HepG2 (cell line): ENCODE measurements around the gene MIS18A. TPM values are rescaled to one million over a fixed set of nuclear protein-coding genes. Genes with fewer than 3 reads are reported as not detected.

Source experiments
- ATAC-seq: fragments of 200-7000 bp; cut with Tn5 transposase; 3 replicates; pipeline ENCODE4 v1.9.1; 2020; ENCODE audit warnings: mild to moderate bottlenecking, moderate library complexity
- BruUV-seq: library from RNA; stranded (reverse); fragments of 400-500 nt; replicated peaks from 2 replicates; lab custom pipeline; 2021; lab: Mats Ljungman, UMichigan
- CTCF ChIA-PET: fragments of 300-600 bp; formaldehyde crosslinking; extraction: SDS; loops from one replicate; lab custom pipeline; 2021; ENCODE audit warnings: low total read pairs, inconsistent platforms, low intra/inter-chr PET ratio; lab: Yijun Ruan, JAX
- POLR2A ChIA-PET: fragments of 350-600 bp; sonication (Branson Sonifier 250); formaldehyde crosslinking; loops from one replicate; lab custom pipeline; 2020; ENCODE audit warnings: antibody characterized with exemption, inconsistent platforms; lab: Yijun Ruan, JAX
- DNase-seq: peaks from one replicate; pipeline ENCODE4 v3.0.0-alpha.2; 2015; ENCODE audit warnings: low spot score
- FAIRE-seq: peaks from 3 replicates; lab custom pipeline; 2011; peaks lifted over from hg19 to GRCh38; lab: Jason Lieb, UNC
- H2AFZ ChIP-seq: one replicate; pipeline ENCODE4 v1.6.1; 2011; ENCODE audit warnings: low read length, inconsistent platforms
- H3K27ac ChIP-seq: fragments of 300-600 bp; 3 replicates; pipeline ENCODE4 v1.8.0; 2011; ENCODE audit warnings: mixed run types, mild to moderate bottlenecking, mixed read lengths, low read length, inconsistent platforms; ENCODE audit not compliant: insufficient read depth; ENCODE audit errors: extremely low read length
- H3K27me3 ChIP-seq, 2 experiments: fragments of 200-600 bp in 1 of 2; 2 replicates in 1 of 2; 3 replicates in 1 of 2; pipeline versions ENCODE4 v1.6.0 to v1.8.0; 2011; ENCODE audit warnings: low read length in 2 of 2, mild to moderate bottlenecking in 2 of 2, moderate library complexity in 2 of 2, inconsistent platforms in 1 of 2; ENCODE audit not compliant: insufficient read depth in 2 of 2, control insufficient read depth in 1 of 2
- H3K36me3 ChIP-seq, 2 experiments: fragments of 200-600 bp in 1 of 2; replicated peaks in 1 of 2; 2 replicates in 1 of 2; 3 replicates in 1 of 2; pipeline versions ENCODE4 v1.5.1 to v1.8.0; 2011; ENCODE audit warnings: low read length in 2 of 2, inconsistent platforms in 1 of 2; ENCODE audit not compliant: insufficient read depth in 2 of 2, control insufficient read depth in 1 of 2
- H3K4me1 ChIP-seq: 2 replicates; pipeline ENCODE4 v1.5.1; 2012; ENCODE audit warnings: low read length, inconsistent platforms; ENCODE audit not compliant: insufficient read depth
- H3K4me2 ChIP-seq: 2 replicates; pipeline ENCODE4 v1.6.0; 2011; ENCODE audit warnings: low read depth, low read length, inconsistent platforms
- H3K4me3 ChIP-seq, 3 experiments: fragments of 200-600 bp in 1 of 3; sonication (generic), shearing (Covaris generic) in 1 of 3; replicated peaks in 1 of 3; 2 replicates each; pipeline ENCODE4 v1.5.1; 2011 to 2016; ENCODE audit warnings: low read length in 3 of 3, inconsistent platforms in 2 of 3, low read depth in 2 of 3, mild to moderate bottlenecking in 2 of 3, control low read depth in 1 of 3, mixed read lengths in 1 of 3; ENCODE audit not compliant: insufficient read depth in 1 of 3
- H3K79me2 ChIP-seq: one replicate; pipeline ENCODE4 v1.6.1; 2011; ENCODE audit warnings: low read length, inconsistent platforms; ENCODE audit not compliant: insufficient read depth
- H3K9ac ChIP-seq: 2 replicates; pipeline ENCODE4 v1.6.0; 2011; ENCODE audit warnings: mild to moderate bottlenecking, low read depth, low read length, inconsistent platforms; ENCODE audit not compliant: insufficient read depth
- H3K9me3 ChIP-seq: 2 replicates; pipeline ENCODE4 v1.5.1; 2012; ENCODE audit warnings: mild to moderate bottlenecking, low read length
- H4K20me1 ChIP-seq: 2 replicates; pipeline ENCODE4 v1.6.0; 2011; ENCODE audit warnings: inconsistent platforms, mild to moderate bottlenecking, low read length, moderate library complexity; ENCODE audit not compliant: insufficient read depth
- CCDC6 ChIP-seq: sonication (generic); formaldehyde crosslinking; IDR thresholded peaks from 2 replicates; pipeline ENCODE4 v1.8.1; 2022; ENCODE audit warnings: mild to moderate bottlenecking, missing genetic modification reagents, moderate library complexity
- GRHL1 ChIP-seq: sonication (generic); formaldehyde crosslinking; conservative IDR thresholded peaks from 2 replicates; pipeline ENCODE4 v1.8.0; 2022; ENCODE audit warnings: missing genetic modification reagents
- GTF2F1 ChIP-seq: fragments of 150-350 bp; IDR thresholded peaks from 2 replicates; pipeline ENCODE4 v1.6.1; 2014; ENCODE audit warnings: low read length
- POGK ChIP-seq: sonication (generic); formaldehyde crosslinking; conservative IDR thresholded peaks from 2 replicates; pipeline ENCODE4 v1.8.0; 2022; ENCODE audit warnings: mild to moderate bottlenecking, moderate library complexity, missing genetic modification reagents
- SP5 ChIP-seq: IDR thresholded peaks from 2 replicates; pipeline ENCODE4 v1.6.1; 2016; ENCODE audit warnings: low read depth, borderline replicate concordance
- UBTF ChIP-seq: sonication (generic); formaldehyde crosslinking; IDR thresholded peaks from 2 replicates; pipeline ENCODE4 v1.4.0; 2020; ENCODE audit warnings: mild to moderate bottlenecking, missing genetic modification reagents
- ZBTB10 ChIP-seq: sonication (generic); formaldehyde crosslinking; IDR thresholded peaks from 2 replicates; pipeline ENCODE4 v1.4.0; 2020; ENCODE audit warnings: missing genetic modification reagents, borderline replicate concordance
- ZFP41 ChIP-seq: sonication (generic); formaldehyde crosslinking; IDR thresholded peaks from 2 replicates; pipeline ENCODE4 v1.4.0; 2020; ENCODE audit warnings: mild to moderate bottlenecking, missing genetic modification reagents, borderline replicate concordance
- ZNF362 ChIP-seq: sonication (generic); formaldehyde crosslinking; IDR thresholded peaks from 2 replicates; pipeline ENCODE4 v1.4.0; 2020; ENCODE audit warnings: missing genetic modification reagents, mild to moderate bottlenecking, borderline replicate concordance
- ZNF468 ChIP-seq: sonication (generic); formaldehyde crosslinking; IDR thresholded peaks from 2 replicates; pipeline ENCODE4 v1.8.0; 2022; ENCODE audit warnings: mild to moderate bottlenecking, moderate library complexity, missing genetic modification reagents
- ZNF710 ChIP-seq: sonication (generic); formaldehyde crosslinking; IDR thresholded peaks from 2 replicates; pipeline ENCODE4 v1.5.0; 2020; ENCODE audit warnings: mild to moderate bottlenecking, missing genetic modification reagents, borderline replicate concordance
- ZNF766 ChIP-seq: sonication (generic); formaldehyde crosslinking; IDR thresholded peaks from 2 replicates; pipeline ENCODE4 v1.5.0; 2020; ENCODE audit warnings: missing genetic modification reagents, borderline replicate concordance
- WGBS: methylation state at CpG from one replicate; pipeline ENCODE4 v1.1.6; 2017; ENCODE audit warnings: low lambda C conversion rate; 5-methylcytosine and 5-hydroxymethylcytosine counted together
- in situ Hi-C: cut with HindIII; loops from 2 replicates; pipeline ENCODE4 v1.10.0; 2017; ENCODE audit warnings: low pct_unique_long_range_greater_than_20kb; ENCODE audit not compliant: extremely low pct_ligation_motif_present
- intact Hi-C: fragments of 100-400 bp; cut with micrococcal nuclease; formaldehyde crosslinking; loops from one replicate; pipeline ENCODE4 v1.10.0; 2022; ENCODE audit not compliant: unreplicated experiment
- polyA plus RNA-seq, 8 experiments: library from polyadenylated mRNA; depleted of rRNA in 3 of 8; stranded (reverse) in 7 of 8; unstranded in 1 of 8; fragments of >200 nt; fragmentation: Illumina TruSeq in 4 of 8; extraction: Trizol in 4 of 8; gene quantifications; 2 replicates each; pipeline versions ENCODE4 v1.2.1 to v1.2.3, GENCODE V29; 2011 to 2016; ENCODE audit warnings: low read depth in 4 of 8, missing spikeins in 1 of 8, mixed read lengths in 1 of 8; ENCODE audit not compliant: insufficient read depth in 1 of 8
- total RNA-seq, 5 experiments: library from RNA; depleted of rRNA; stranded (reverse); fragments of >200 nt; fragmentation: Illumina TruSeq; extraction: Trizol; gene quantifications; 2 replicates each; pipeline ENCODE4 v1.2.3, GENCODE V29; 2016; ENCODE audit warnings: low read depth in 1 of 5

Gene MIS18A
- total and polyA plus RNA-seq, 2 of the 13 experiments (the other 11 are each of a cell fraction or from before 2014, with no cell fraction given): 11.2 to 41.4 TPM

GRCh38 chr21:32319012-32319411, 40.2 kb upstream of the MIS18A start:
- H3K4me2 ChIP-seq: no peak overlapping the region
- peaks cover 14% of the 10 kb centered on the region for H3K4me1 ChIP-seq
- ATAC-seq (no peak), FAIRE-seq (no peak), DNase-seq (no peak)
- in situ Hi-C loops (no loop called here), intact Hi-C loops (no loop called here)
- no peak overlapping the region for H2AFZ ChIP-seq
- no peak overlapping the region for H3K27ac ChIP-seq
- H4K20me1 ChIP-seq: no peaks in the 10 kb centered on the region
- ChIA-PET POLR2A (interaction anchor here (0.9 kb wide), 1 partner anchor 9 kb away, joined by 3 read pairs; no protein-coding TSS in a partner anchor), CTCF (no interaction called here)
- H3K9me3 ChIP-seq: no peaks in the 10 kb centered on the region
- H3K36me3 ChIP-seq: peaks cover 40 to 92% of the 10 kb centered on the region in 2 experiments
- 97% methylated on average over 6 of the region's 7 CpGs for WGBS
- H3K27me3 ChIP-seq: no peaks in the 10 kb centered on the region
- H3K79me2 ChIP-seq: no peaks in the 10 kb centered on the region
- no TSS peak for BruUV-seq
- H3K4me3 ChIP-seq: no peak overlapping the region
- H3K9ac ChIP-seq: no peak overlapping the region
- TF ChIP-seq POGK (CRISPR knock-in tag) (no peak), GTF2F1 (no peak), ZNF710 (CRISPR knock-in tag) (no peak), UBTF (CRISPR knock-in tag) (no peak), SP5 (CRISPR knock-in tag) (no peak), CCDC6 (CRISPR knock-in tag) (no peak), GRHL1 (no peak), ZFP41 (CRISPR knock-in tag) (no peak), ZNF468 (CRISPR knock-in tag) (no peak), ZNF766 (no peak), ZBTB10 (CRISPR knock-in tag) (no peak), ZNF362 (CRISPR knock-in tag) (no peak)
